ENCODE data around the gene SPATS2. TPM values are rescaled to one million over a fixed set of nuclear protein-coding genes. Genes with fewer than 3 reads are reported as not detected.
A peak's percentile ranks its signal among the peaks of the same experiment; 100 is the strongest.

Gene SPATS2
- total RNA-seq, 1 experiment from 2014 or later, result 56.3 TPM

- H3K27me3 ChIP-seq (ENCODE audit: control insufficient read depth, insufficient read depth, low read length), result no peaks in the 10 kb centered on the region; the same call in 1 of the 2 replicates
- H3K4me3 ChIP-seq (ENCODE audit: low read depth in 2 of 2, low read length in 2 of 2), result peak overlapping the region; percentile 31 to 63
- no peak for TF ChIP-seq POLR2AphosphoS5 (IDR thresholded peaks at IDR 0.05; ENCODE audit: low read depth, low read length)
- TF ChIP-seq SIN3A (IDR thresholded peaks at IDR 0.05; ENCODE audit: borderline replicate concordance, insufficient read depth, low read depth, low read length), result no peak
- no peak for TF ChIP-seq CTCF (IDR thresholded peaks at IDR 0.05)
- no peak for TF ChIP-seq TCF7L2 (IDR thresholded peaks at IDR 0.05; ENCODE audit: low read depth, low read length)
- no peak for TF ChIP-seq REST (IDR thresholded peaks at IDR 0.05; ENCODE audit: insufficient read depth in 1 of 2, low read depth in 2 of 2, low read length in 1 of 2)
- no TSS peak for BruUV-seq (replicated peaks)
- DNase-seq (ENCODE audit: low read depth, low spot score) (no peak), ATAC-seq (no peak)
- CTCF ChIA-PET, result interaction anchor here (1.1 to 2.1 kb wide), 3 partner anchors 9 to 298 kb away, joined by 5 to 20 read pairs (median 11); partner anchors contain the start of gene C1QL4
- H3K4me1 ChIP-seq (ENCODE audit: control insufficient read depth, insufficient read depth, low read length), result peaks cover 20% of the 10 kb centered on the region
- H3K27ac ChIP-seq (ENCODE audit: low read length), result no peak overlapping the region
- H3K9me3 ChIP-seq (ENCODE audit: control insufficient read depth, insufficient read depth, low read depth, low read length), result no peaks in the 10 kb centered on the region
- intact Hi-C loops (cut with micrococcal nuclease; ENCODE audit: unreplicated experiment) (no loop called here), in situ Hi-C loops (cut with HindIII; ENCODE audit: low pct_unique_long_range_greater_than_20kb, low sequenced_read_pairs) (no loop called here)
- POLR2A ChIA-PET, result interaction anchor here (0.6 to 0.9 kb wide), 3 partner anchors 14 to 347 kb away, joined by 6 to 14 read pairs (median 9); partner anchors contain the start of gene SPATS2
- no peaks in the 10 kb centered on the region for H3K36me3 ChIP-seq (ENCODE audit: control insufficient read depth, insufficient read depth, low read length)
These were observed 21.2 kb upstream of the SPATS2 start for GRCh38 chr12:49345825-49346658.

- intact Hi-C loops (cut with micrococcal nuclease; ENCODE audit: unreplicated experiment), result no loop called here
- in situ Hi-C loops (cut with HindIII; ENCODE audit: low pct_unique_long_range_greater_than_20kb, low sequenced_read_pairs), result no loop called here
- TF ChIP-seq POLR2AphosphoS5 (IDR thresholded peaks at IDR 0.05; ENCODE audit: low read depth, low read length) (no peak), REST (IDR thresholded peaks at IDR 0.05; ENCODE audit: insufficient read depth in 1 of 2, low read depth in 2 of 2, low read length in 1 of 2) (no peak), TCF7L2 (IDR thresholded peaks at IDR 0.05; ENCODE audit: low read depth, low read length) (no peak), SIN3A (IDR thresholded peaks at IDR 0.05; ENCODE audit: borderline replicate concordance, insufficient read depth, low read depth, low read length) (no peak)
- no peak for DNase-seq (ENCODE audit: low read depth, low spot score)
- BruUV-seq (replicated peaks), result no TSS peak
- ChIA-PET POLR2A (interaction anchor here (0.6 to 0.9 kb wide), 3 partner anchors 15 to 347 kb away, joined by 6 to 14 read pairs (median 9); partner anchors contain the start of gene SPATS2), CTCF (interaction anchor here (1.1 to 2.1 kb wide), 4 partner anchors 9 to 297 kb away, joined by 5 to 20 read pairs (median 9); partner anchors contain the start of gene C1QL4)
- peak within 1 kb of the TSS; percentile 31 to 63 for H3K4me3 ChIP-seq (ENCODE audit: low read depth in 2 of 2, low read length in 2 of 2)
- no peaks in the 10 kb centered on the region; the same call in 1 of the 2 replicates for H3K27me3 ChIP-seq (ENCODE audit: control insufficient read depth, insufficient read depth, low read length)
- H3K9me3 ChIP-seq (ENCODE audit: control insufficient read depth, insufficient read depth, low read depth, low read length), result no peaks in the 10 kb centered on the region
- no peak within 1 kb of the TSS for H3K27ac ChIP-seq (ENCODE audit: low read length)
- no peaks in the 10 kb centered on the region for H3K36me3 ChIP-seq (ENCODE audit: control insufficient read depth, insufficient read depth, low read length)
- peaks cover 20% of the 10 kb centered on the region for H3K4me1 ChIP-seq (ENCODE audit: control insufficient read depth, insufficient read depth, low read length)
- peak; percentile 64 for ATAC-seq
These were observed 20.5 kb upstream of the SPATS2 start, which contains the start of gene DNAJC22 for GRCh38 chr12:49346659-49347310. TSS of gene DNAJC22 (plus strand) at chr12:49346888. CDS start at chr12:49348873, 1,985 bp downstream.

Measured in Panc1 (cell line).